ENCODE data around the gene MYL7. TPM values are rescaled to one million over a fixed set of nuclear protein-coding genes. Genes with fewer than 3 reads are reported as not detected.

MYL7 gene
- not detected for total RNA-seq

GRCh38 chr7:44141221-44141850, at the start of gene MYL7:
TSS of gene MYL7 (minus strand) at chr7:44141332. CDS start at chr7:44141305, 27 bp downstream.
- no peak for ATAC-seq
- no peak within 1 kb of the TSS for H3K27ac ChIP-seq
- peaks cover 19% of the 10 kb centered on the region for H3K27me3 ChIP-seq
- no peaks in the 10 kb centered on the region for H3K36me3 ChIP-seq
- H3K4me3 ChIP-seq, result no peak within 1 kb of the TSS
- WGBS, 2 donors (ENCODE audit: low coverage in 1 of 2), result 80 to 100% methylated on average over 1 of the region's 6 CpGs
- no peak for TF ChIP-seq POLR2A (IDR thresholded peaks at IDR 0.05)
- no peak for TF ChIP-seq EP300 (IDR thresholded peaks at IDR 0.05)
- TF ChIP-seq POLR2AphosphoS5 (IDR thresholded peaks at IDR 0.05), result no peak
- TF ChIP-seq CTCF (IDR thresholded peaks at IDR 0.05), result no peak
- no peaks in the 10 kb centered on the region for H3K9me3 ChIP-seq
- peaks cover 0 to 14% (median 10%) of the 10 kb centered on the region in 3 donors for H3K4me1 ChIP-seq

- Histone ChIP-seq H3K4me1 (no peaks in the 10 kb centered on the region), H3K4me3 (no peak overlapping the region), H3K27ac (no peak overlapping the region), H3K27me3 (peaks cover 35% of the 10 kb centered on the region), H3K36me3 (no peaks in the 10 kb centered on the region), H3K9me3 (no peaks in the 10 kb centered on the region)
- TF ChIP-seq POLR2AphosphoS5 (IDR thresholded peaks at IDR 0.05), result no peak
- no peak for TF ChIP-seq EP300 (IDR thresholded peaks at IDR 0.05)
- TF ChIP-seq CTCF (IDR thresholded peaks at IDR 0.05), result no peak
- no peak for TF ChIP-seq POLR2A (IDR thresholded peaks at IDR 0.05)
- ATAC-seq, result no peak
- 69 to 76% methylated on average over 9 to 11 of the region's 14 CpGs for WGBS, 2 donors (ENCODE audit: low coverage in 1 of 2)
Measured at GRCh38 chr7:44189993-44190872, 49.1 kb upstream of the MYL7 start.

- WGBS, 2 donors (ENCODE audit: low coverage in 1 of 2), result 93% methylated on average over 3 of the region's 11 CpGs; no CpG with 5 or more reads in 1 of the 2 donors
- Histone ChIP-seq H3K27me3 (peaks cover 35% of the 10 kb centered on the region), H3K36me3 (no peaks in the 10 kb centered on the region), H3K4me1 (no peaks in the 10 kb centered on the region), H3K27ac (no peak within 1 kb of the TSS), H3K9me3 (no peaks in the 10 kb centered on the region), H3K4me3 (no peak within 1 kb of the TSS)
- no peak for ATAC-seq
- TF ChIP-seq POLR2A (IDR thresholded peaks at IDR 0.05) (no peak), POLR2AphosphoS5 (IDR thresholded peaks at IDR 0.05) (no peak), EP300 (IDR thresholded peaks at IDR 0.05) (no peak), CTCF (IDR thresholded peaks at IDR 0.05) (no peak)
Measured at GRCh38 chr7:44189286-44189992, 48.3 kb upstream of the MYL7 start, which contains the start of gene GCK. TSS of gene GCK (minus strand) at chr7:44189439. CDS start at chr7:44188953, 486 bp downstream.

- H3K9me3 ChIP-seq, result no peaks in the 10 kb centered on the region
- no peak for ATAC-seq
- WGBS, 2 donors (ENCODE audit: low coverage in 1 of 2), result 70% methylated on average over 4 of the region's 16 CpGs; no CpG with 5 or more reads in 1 of the 2 donors
- H3K27me3 ChIP-seq, result peaks cover 34% of the 10 kb centered on the region
- H3K36me3 ChIP-seq, result no peaks in the 10 kb centered on the region
- H3K4me1 ChIP-seq, result no peaks in the 10 kb centered on the region
- H3K27ac ChIP-seq, result no peak overlapping the region
- TF ChIP-seq EP300 (IDR thresholded peaks at IDR 0.05) (no peak), CTCF (IDR thresholded peaks at IDR 0.05) (no peak), POLR2AphosphoS5 (IDR thresholded peaks at IDR 0.05) (no peak), POLR2A (IDR thresholded peaks at IDR 0.05) (no peak)
- H3K4me3 ChIP-seq, result no peak overlapping the region
Measured at GRCh38 chr7:44188480-44189225, 47.5 kb upstream of the MYL7 start.

All from gastroesophageal sphincter (tissue), 4 donors.